Measurements from ENCODE around the gene SPI1. TPM values are rescaled to one million over a fixed set of nuclear protein-coding genes. Genes with fewer than 3 reads are reported as not detected.

SPI1 gene
- total and polyA plus RNA-seq, 7 donors = 1.6 to 8.3 (median 3.6) TPM

- Histone ChIP-seq H3K4me3 (peak overlapping the region; percentile 30), H3K36me3 (ENCODE audit: insufficient read depth in 1 of 2, low read depth in 1 of 2) (no peaks in the 10 kb centered on the region), H3K9me3 (no peaks in the 10 kb centered on the region), H3K4me1 (no peaks in the 10 kb centered on the region), H3K27ac (no peak overlapping the region), H3K27me3 (ENCODE audit: insufficient read depth in 3 of 3, low read length in 2 of 3) (no peaks in the 10 kb centered on the region)
- 73 to 78% (median 77%) methylated on average over 8 of the region's 8 CpGs for WGBS, 3 donors
- DNase-seq (no peak), ATAC-seq (no peak)
- TF ChIP-seq CTCF (IDR thresholded peaks at IDR 0.05) = no peak
- intact Hi-C loops (cut with DNase I) = loop anchor here in 1 of 2 donors (2.0 kb wide), 1 partner anchor 80 kb away; no protein-coding TSS in a partner anchor
Observed at GRCh38 chr11:47375020-47375419, 3.3 kb downstream of the SPI1 start.

- Histone ChIP-seq H3K27me3 (ENCODE audit: insufficient read depth in 3 of 3, low read length in 2 of 3) (no peaks in the 10 kb centered on the region), H3K9me3 (no peaks in the 10 kb centered on the region), H3K27ac (no peak overlapping the region), H3K36me3 (ENCODE audit: insufficient read depth in 1 of 2, low read depth in 1 of 2) (no peaks in the 10 kb centered on the region), H3K4me1 (no peaks in the 10 kb centered on the region), H3K4me3 (peak overlapping the region; percentile 7)
- WGBS, 3 donors = 81 to 92% (median 82%) methylated on average over 5 of the region's 5 CpGs
- DNase-seq (no peak), ATAC-seq (peak in 1 of 4 donors; percentile 4)
- no peak for TF ChIP-seq CTCF (IDR thresholded peaks at IDR 0.05)
- intact Hi-C loops (cut with DNase I) = loop anchor here (1.0 to 5.0 kb wide), 4 partner anchors 33 to 80 kb away; partner anchors contain the start of gene SLC39A13 (in 2 of the 2)
Observed at GRCh38 chr11:47374720-47375019, 3.7 kb downstream of the SPI1 start.

GRCh38 chr11:47373876-47374719 is 4.2 kb downstream of the SPI1 start:
- WGBS, 3 donors = 43 to 48% (median 43%) methylated on average over 19 of the region's 19 CpGs
- Histone ChIP-seq H3K4me3 (peak overlapping the region; percentile 11), H3K27me3 (ENCODE audit: insufficient read depth in 3 of 3, low read length in 2 of 3) (no peaks in the 10 kb centered on the region), H3K27ac (no peak overlapping the region), H3K9me3 (no peaks in the 10 kb centered on the region), H3K4me1 (no peaks in the 10 kb centered on the region), H3K36me3 (ENCODE audit: insufficient read depth in 1 of 2, low read depth in 1 of 2) (no peaks in the 10 kb centered on the region)
- intact Hi-C loops (cut with DNase I) = loop anchor here (1.0 to 5.0 kb wide), 4 partner anchors 33 to 81 kb away; partner anchors contain the start of gene SLC39A13 (in 2 of the 2)
- ATAC-seq (peak; percentile 89 to 96 (median 92)), DNase-seq (peak; percentile 87 to 92)
- TF ChIP-seq CTCF (IDR thresholded peaks at IDR 0.05) = peak; percentile 92

GRCh38 chr11:47372422-47372821 is 5.9 kb downstream of the SPI1 start:
- ATAC-seq = no peak
- Histone ChIP-seq H3K4me1 (no peaks in the 10 kb centered on the region), H3K27me3 (ENCODE audit: insufficient read depth in 3 of 3, low read length in 2 of 3) (no peaks in the 10 kb centered on the region), H3K9me3 (no peaks in the 10 kb centered on the region), H3K36me3 (ENCODE audit: insufficient read depth in 1 of 2, low read depth in 1 of 2) (no peaks in the 10 kb centered on the region), H3K27ac (no peak overlapping the region), H3K4me3 (no peak overlapping the region)
- no peak for DNase-seq
- intact Hi-C loops (cut with DNase I) = loop anchor here in 1 of 2 donors (5.0 kb wide), 1 partner anchor 35 kb away; the partner anchor contains the start of gene SLC39A13
- TF ChIP-seq CTCF (IDR thresholded peaks at IDR 0.05) = no peak
- 72 to 78% (median 77%) methylated on average over 7 of the region's 7 CpGs for WGBS, 3 donors
